H1 (cell line): ENCODE results near the gene SLC9A3. TPM values are rescaled to one million over a fixed set of nuclear protein-coding genes. Genes with fewer than 3 reads are reported as not detected.

Experiments
- CTCF ChIA-PET: fragments of 300-600 bp; sonication (Branson Sonifier 250); formaldehyde crosslinking; loops from one replicate; lab custom pipeline; 2021; ENCODE audit not compliant: partially characterized antibody; lab: Charles Lee
- POLR2A ChIA-PET: fragments of 300-600 bp; sonication (Branson Sonifier 250); formaldehyde crosslinking; loops from one replicate; lab custom pipeline; 2021; ENCODE audit warnings: inconsistent platforms; ENCODE audit not compliant: partially characterized antibody; lab: Charles Lee
- DNase-seq, 2 experiments: peaks; one replicate each; pipeline versions ENCODE4 v3.0.0 to v3.0.0-alpha.2; 2010 to 2022; ENCODE audit warnings: low spot score in 2 of 2, low read depth in 1 of 2, mixed read lengths in 1 of 2
- FAIRE-seq: peaks from 2 replicates; lab custom pipeline; 2011; peaks lifted over from hg19 to GRCh38; lab: Jason Lieb, UNC
- H2AFZ ChIP-seq: 2 replicates; pipeline ENCODE4 v1.8.1; 2012; ENCODE audit warnings: low read length, inconsistent platforms
- H2AK5ac ChIP-seq: 2 replicates; pipeline ENCODE4 v1.6.1; 2013; ENCODE audit warnings: low read depth, low read length
- H2BK120ac ChIP-seq: replicated peaks from 2 replicates; pipeline ENCODE3; 2013; ENCODE audit warnings: low read depth, low read length, inconsistent platforms
- H2BK12ac ChIP-seq: 2 replicates; pipeline ENCODE4 v1.6.1; 2013; ENCODE audit warnings: low read depth, low read length
- H2BK15ac ChIP-seq: 2 replicates; pipeline ENCODE4 v1.6.1; 2013; ENCODE audit warnings: low read length
- H2BK20ac ChIP-seq: 2 replicates; pipeline ENCODE4 v1.6.1; 2013; ENCODE audit warnings: low read length
- H2BK5ac ChIP-seq: 2 replicates; pipeline ENCODE4 v1.6.1; 2013; ENCODE audit warnings: low read depth, low read length
- H3K14ac ChIP-seq: 2 replicates; pipeline ENCODE4 v1.6.1; 2013; ENCODE audit warnings: inconsistent platforms; ENCODE audit not compliant: insufficient read length
- H3K18ac ChIP-seq: 2 replicates; pipeline ENCODE4 v1.6.1; 2013; ENCODE audit warnings: low read length; ENCODE audit errors: extremely low read depth
- H3K23ac ChIP-seq: 2 replicates; pipeline ENCODE4 v1.6.1; 2013; ENCODE audit warnings: inconsistent platforms; ENCODE audit not compliant: insufficient read length
- H3K23me2 ChIP-seq: 2 replicates; pipeline ENCODE4 v1.6.1; 2013; ENCODE audit warnings: low read depth, low read length
- H3K27ac ChIP-seq: 2 replicates; pipeline ENCODE4 v1.6.1; 2011; ENCODE audit warnings: low read depth, low read length, inconsistent platforms
- H3K27me3 ChIP-seq, 4 experiments: replicated peaks in 1 of 4; 1 replicate in 1 of 4; 2 replicates in 3 of 4; pipeline versions ENCODE4 v1.6.1 to v1.8.1; 2011 to 2013; ENCODE audit warnings: low read length in 3 of 4, mild to moderate bottlenecking in 3 of 4, inconsistent platforms in 2 of 4, mixed read lengths in 2 of 4, moderate library complexity in 1 of 4; ENCODE audit not compliant: control insufficient read depth in 3 of 4, insufficient read depth in 3 of 4; ENCODE audit errors: extremely low read depth in 1 of 4
- H3K36me3 ChIP-seq, 4 experiments: 2 replicates each; pipeline versions ENCODE4 v1.6.1 to v1.8.1; 2011 to 2013; ENCODE audit warnings: mild to moderate bottlenecking in 4 of 4, low read length in 3 of 4, moderate library complexity in 2 of 4, control low read depth in 1 of 4, inconsistent platforms in 1 of 4; ENCODE audit not compliant: insufficient read depth in 4 of 4, control insufficient read depth in 2 of 4
- H3K4ac ChIP-seq: replicated peaks from 2 replicates; pipeline ENCODE3; 2013; ENCODE audit warnings: low read length, low read depth, mixed read lengths, inconsistent platforms; ENCODE audit not compliant: insufficient read length
- H3K4me1 ChIP-seq, 4 experiments: replicated peaks in 1 of 4; 1 replicate in 1 of 4; 2 replicates in 3 of 4; pipeline versions ENCODE4 v1.6.1 to v1.8.1; 2011 to 2013; ENCODE audit warnings: low read length in 3 of 4, inconsistent platforms in 2 of 4, mixed read lengths in 1 of 4; ENCODE audit not compliant: insufficient read depth in 4 of 4, control insufficient read depth in 3 of 4
- H3K4me2 ChIP-seq, 2 experiments: 2 replicates each; pipeline versions ENCODE4 v1.6.1 to v1.8.1; 2011 to 2013; ENCODE audit warnings: low read depth in 2 of 2, low read length in 2 of 2, control low read depth in 1 of 2, inconsistent platforms in 1 of 2, mild to moderate bottlenecking in 1 of 2; ENCODE audit not compliant: insufficient read depth in 1 of 2
- H3K4me3 ChIP-seq, 4 experiments: fragments of 200-600, 300-600 bp in 1 of 4; sonication (generic), shearing (Covaris generic), sonication (Bioruptor Twin) in 1 of 4; 2 replicates each; pipeline versions ENCODE4 v1.5.1 to v1.8.1; 2011 to 2016; ENCODE audit warnings: low read length in 4 of 4, low read depth in 3 of 4, control low read depth in 2 of 4, inconsistent platforms in 2 of 4, mild to moderate bottlenecking in 2 of 4, mixed read lengths in 1 of 4, moderate library complexity in 1 of 4; ENCODE audit not compliant: insufficient read depth in 2 of 4; ENCODE audit errors: extremely low read depth in 1 of 4
- H3K56ac ChIP-seq: replicated peaks from 2 replicates; pipeline ENCODE3; 2013; ENCODE audit warnings: low read depth, mild to moderate bottlenecking, mixed read lengths, low read length, inconsistent platforms; ENCODE audit not compliant: insufficient read length
- H3K79me1 ChIP-seq: 2 replicates; pipeline ENCODE4 v1.6.1; 2013; ENCODE audit warnings: low read depth, low read length, control low read depth
- H3K79me2 ChIP-seq, 2 experiments: 2 replicates each; pipeline versions ENCODE4 v1.6.1 to v1.8.1; 2012 to 2013; ENCODE audit warnings: low read length in 2 of 2, mild to moderate bottlenecking in 2 of 2, inconsistent platforms in 1 of 2; ENCODE audit not compliant: insufficient read depth in 2 of 2, control insufficient read depth in 1 of 2
- H3K9ac ChIP-seq, 4 experiments: replicated peaks in 1 of 4; 1 replicate in 1 of 4; 2 replicates in 3 of 4; pipeline versions ENCODE4 v1.6.1 to v1.8.1; 2011 to 2013; ENCODE audit warnings: low read depth in 3 of 4, low read length in 3 of 4, control low read depth in 2 of 4, mild to moderate bottlenecking in 2 of 4, moderate library complexity in 2 of 4, inconsistent platforms in 1 of 4; ENCODE audit errors: extremely low read depth in 1 of 4
- H3K9me3 ChIP-seq, 2 experiments: 2 replicates each; pipeline versions ENCODE4 v1.6.1 to v1.8.1; 2012 to 2013; ENCODE audit warnings: mild to moderate bottlenecking in 2 of 2, moderate library complexity in 2 of 2, control low read depth in 1 of 2, inconsistent platforms in 1 of 2, low read depth in 1 of 2, low read length in 1 of 2, mixed read lengths in 1 of 2; ENCODE audit not compliant: insufficient read depth in 2 of 2
- H4K20me1 ChIP-seq, 2 experiments: replicated peaks in 1 of 2; 2 replicates each; pipeline versions ENCODE3 to v1.8.1; 2011 to 2013; ENCODE audit warnings: inconsistent platforms in 2 of 2, low read length in 2 of 2, mild to moderate bottlenecking in 1 of 2; ENCODE audit not compliant: insufficient read depth in 2 of 2, control insufficient read depth in 1 of 2
- H4K5ac ChIP-seq: 2 replicates; pipeline ENCODE4 v1.6.1; 2013; ENCODE audit warnings: low read length, low read depth, mixed read lengths, inconsistent platforms; ENCODE audit not compliant: insufficient read length
- H4K8ac ChIP-seq: 2 replicates; pipeline ENCODE4 v1.8.0; 2013; ENCODE audit warnings: mild to moderate bottlenecking, moderate library complexity, low read length, inconsistent platforms; ENCODE audit not compliant: insufficient read depth; ENCODE audit errors: extremely low read depth
- H4K91ac ChIP-seq: replicated peaks from 2 replicates; pipeline ENCODE3; 2013; ENCODE audit warnings: low read length, mixed read lengths, inconsistent platforms; ENCODE audit not compliant: insufficient read length
- BRCA1 ChIP-seq: IDR thresholded peaks from 2 replicates; pipeline ENCODE4 v1.6.1; 2012; ENCODE audit warnings: low read depth, low read length, improper control_type of control experiment
- CHD2 ChIP-seq: IDR thresholded peaks from 2 replicates; pipeline ENCODE4 v1.6.1; 2012; ENCODE audit warnings: low read length, improper control_type of control experiment
- EGR1 ChIP-seq: IDR thresholded peaks from 2 replicates; pipeline ENCODE4 v1.6.1; 2011; ENCODE audit warnings: low read depth, low read length, borderline replicate concordance
- EP300 ChIP-seq, 2 experiments: IDR thresholded peaks; 1 replicate in 1 of 2; 2 replicates in 1 of 2; pipeline ENCODE4 v1.6.1; 2011 to 2012; ENCODE audit warnings: low read depth in 2 of 2, low read length in 2 of 2, mild to moderate bottlenecking in 2 of 2, borderline replicate concordance in 1 of 2, inconsistent platforms in 1 of 2, moderate library complexity in 1 of 2
- HDAC2 ChIP-seq, 2 experiments: fragments of 300-600 bp in 1 of 2; sonication (generic) in 1 of 2; IDR thresholded peaks; 2 replicates each; pipeline ENCODE4 v1.6.1; 2011 to 2012; ENCODE audit warnings: low read depth in 2 of 2, low read length in 2 of 2, mild to moderate bottlenecking in 2 of 2, moderate library complexity in 2 of 2, borderline replicate concordance in 1 of 2, inconsistent platforms in 1 of 2
- KDM1A ChIP-seq: fragments of 200-600, 300-600 bp; sonication (generic); IDR thresholded peaks from 2 replicates; pipeline ENCODE4 v1.7.1; 2016; ENCODE audit warnings: mild to moderate bottlenecking, low read length, borderline replicate concordance
- KDM4A ChIP-seq: IDR thresholded peaks from one replicate; pipeline ENCODE4 v1.7.1; 2012; ENCODE audit warnings: low read depth, mild to moderate bottlenecking, moderate library complexity, low read length, inconsistent platforms; ENCODE audit not compliant: severe bottlenecking
- MAFK ChIP-seq: IDR thresholded peaks from 2 replicates; pipeline ENCODE4 v1.6.1; 2012; ENCODE audit warnings: low read depth, mild to moderate bottlenecking, improper control_type of control experiment, low read length
- RAD21 ChIP-seq, 2 experiments: IDR thresholded peaks in 1 of 2; conservative IDR thresholded peaks in 1 of 2; 2 replicates each; pipeline ENCODE4 v1.6.1; 2011; ENCODE audit warnings: low read depth in 2 of 2, low read length in 2 of 2, improper control_type of control experiment in 1 of 2, inconsistent platforms in 1 of 2, mild to moderate bottlenecking in 1 of 2, moderate library complexity in 1 of 2
- TAF1 ChIP-seq: IDR thresholded peaks from 2 replicates; pipeline ENCODE4 v1.6.1; 2011; ENCODE audit warnings: mild to moderate bottlenecking, low read depth, low read length
- TBP ChIP-seq: IDR thresholded peaks from 2 replicates; pipeline ENCODE4 v1.6.1; 2011; ENCODE audit warnings: low read depth, low read length, improper control_type of control experiment
- WGBS, 2 experiments: shearing (Covaris generic) in 1 of 2; methylation state at CpG; one replicate each; pipeline versions ENCODE4 v1.1.6 to v1.1.7; 2013 to 2015; ENCODE audit warnings: low lambda C conversion rate in 2 of 2, mixed read lengths in 2 of 2, inconsistent platforms in 1 of 2, low coverage in 1 of 2, missing lambda C conversion rate in 1 of 2; ENCODE audit not compliant: insufficient replicate concordance in 2 of 2, insufficient coverage in 1 of 2, insufficient read length in 1 of 2; ENCODE audit errors: extremely low coverage in 1 of 2, missing lambda C conversion rate in 1 of 2; 5-methylcytosine and 5-hydroxymethylcytosine counted together
- polyA plus RNA-seq, 7 experiments: library from polyadenylated mRNA; depleted of rRNA in 3 of 7; stranded (reverse) in 5 of 7; unstranded in 2 of 7; fragments of >200 nt in 5 of 7; fragments of 200-250 nt in 2 of 7; gene quantifications; 1 replicate in 5 of 7; 2 replicates in 1 of 7; 4 replicates in 1 of 7; pipeline versions ENCODE4 v1.2.1 to v1.2.3, GENCODE V29; 2011 to 2013; ENCODE audit warnings: missing spikeins in 2 of 7, mixed read lengths in 2 of 7
- total RNA-seq: library from RNA; stranded (reverse); fragmentation: NEBNext Ultra II Directional; extraction: Animal tissue kit (Norgen Biotek cat#: 25700); gene quantifications from 2 replicates; pipeline ENCODE4 v1.2.1, GENCODE V29; 2021

The SLC9A3 gene
- total and polyA plus RNA-seq, 2 of the 8 experiments (the other 6 are each of a cell fraction or from before 2014, with no cell fraction given), result 0.95 to 1.0 TPM

DNA sequence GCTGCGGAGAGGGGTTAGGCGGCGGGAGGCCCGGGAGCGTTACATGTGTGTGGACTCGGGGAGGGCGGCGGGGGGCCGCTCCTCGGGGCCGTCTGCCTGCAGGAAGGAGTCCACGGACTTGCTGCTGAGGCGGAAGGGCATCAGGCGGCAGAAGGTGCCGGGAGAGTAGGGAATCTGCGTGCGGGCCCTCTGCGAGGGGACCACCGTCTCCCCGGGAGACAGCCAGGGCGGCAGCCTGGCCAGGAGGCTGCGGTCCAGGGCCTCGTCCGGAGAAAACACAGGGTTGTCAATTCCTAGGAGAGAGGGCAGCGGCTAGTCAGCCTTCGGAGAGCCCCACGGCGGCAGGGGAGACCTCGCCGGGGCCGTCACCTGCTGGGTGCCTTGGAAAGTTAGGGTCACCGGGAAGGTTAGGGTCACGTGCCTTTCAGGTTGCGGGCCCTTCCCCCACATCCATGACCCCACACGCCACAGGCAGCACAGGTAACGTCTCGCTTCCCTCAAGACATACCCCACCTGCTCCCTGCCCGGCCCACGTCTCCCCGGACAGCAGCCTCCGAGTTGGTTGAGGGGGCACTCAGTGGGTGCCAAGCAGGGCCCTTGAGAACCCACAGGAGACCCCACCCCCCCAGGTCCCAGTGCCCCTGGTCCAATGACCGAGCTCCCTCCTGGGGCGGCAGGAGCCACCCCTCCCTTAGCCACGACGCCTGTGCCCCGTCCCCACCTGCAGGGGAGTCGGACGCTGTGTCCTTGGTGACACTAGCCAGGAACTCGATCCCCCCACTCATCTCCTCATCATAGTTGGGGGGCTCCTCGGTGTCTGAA is 49.2 kb downstream of the SLC9A3 start:
- DNase-seq (no peak), FAIRE-seq (no peak)
- no peak overlapping the region for H3K56ac ChIP-seq
- H3K9me3 ChIP-seq, result no peaks in the 10 kb centered on the region
- no peak overlapping the region for H2AK5ac ChIP-seq
- peaks cover 15% of the 10 kb centered on the region; the same call in 1 of the 2 replicates for H3K23me2 ChIP-seq
- no peak overlapping the region for H3K9ac ChIP-seq
- no peak overlapping the region for H4K5ac ChIP-seq
- H3K18ac ChIP-seq, result no peak overlapping the region; the same call in 1 of the 2 replicates
- peaks cover 4 to 23% of the 10 kb centered on the region in 2 experiments for H4K20me1 ChIP-seq
- no peak overlapping the region; the same call in 1 of the 2 replicates for H4K8ac ChIP-seq
- H3K27ac ChIP-seq, result no peak overlapping the region
- CTCF ChIA-PET, result interaction anchor here (1.2 kb wide), 1 partner anchor 48 kb away, joined by 3 read pairs; no protein-coding TSS in a partner anchor
- H3K4me2 ChIP-seq, result peak overlapping the region; percentile 44 to 90
- peak overlapping the region; percentile 32 to 76 (median 39) for H3K4me3 ChIP-seq
- POLR2A ChIA-PET, result interaction anchor here (0.9 to 1.6 kb wide), 3 partner anchors 13 to 20 kb away, joined by 3 to 6 read pairs (median 4); no protein-coding TSS in a partner anchor
- no peak overlapping the region for H3K14ac ChIP-seq
- H3K23ac ChIP-seq, result no peak overlapping the region
- H2BK20ac ChIP-seq, result no peak overlapping the region
- WGBS, 2 experiments, result 21% methylated on average over 34 of the region's 50 CpGs; no CpG with 5 or more reads in 1 of the 2 experiments
- H3K4me1 ChIP-seq, result peaks cover 0 to 11% (median 6%) of the 10 kb centered on the region in 4 experiments; a peak in 4 of 7 replicates
- no peak overlapping the region for H2BK15ac ChIP-seq
- H3K79me2 ChIP-seq, result no peaks in the 10 kb centered on the region
- H3K4ac ChIP-seq, result no peak overlapping the region
- H3K79me1 ChIP-seq, result no peaks in the 10 kb centered on the region; the same call in 1 of the 2 replicates
- H2BK5ac ChIP-seq, result no peak overlapping the region
- no peak overlapping the region for H4K91ac ChIP-seq
- no peak overlapping the region for H2BK12ac ChIP-seq
- peaks cover 13 to 35% (median 28%) of the 10 kb centered on the region in 4 experiments for H3K27me3 ChIP-seq
- H2AFZ ChIP-seq, result no peak overlapping the region
- 0 out of 8 replicates have a peak, but pooled peaks cover 0 to 1% (median 0%) of the 10 kb centered on the region in 4 experiments for H3K36me3 ChIP-seq
- no peak overlapping the region for H2BK120ac ChIP-seq
- TF ChIP-seq EP300 (IDR thresholded peaks at IDR 0.05; ENCODE audit: borderline replicate concordance in 1 of 2, low read depth in 2 of 2, low read length in 2 of 2) (no peak), MAFK (no peak), EGR1 (no peak), TBP (no peak), HDAC2 (IDR thresholded peaks at IDR 0.05; ENCODE audit: borderline replicate concordance in 1 of 2, low read depth in 2 of 2, low read length in 2 of 2) (no peak), TAF1 (no peak), KDM1A (no peak), CHD2 (no peak), BRCA1 (no peak), RAD21 (IDR thresholded peaks at IDR 0.05 in 1 of 2, conservative IDR thresholded peaks at IDR 0.05 in 1 of 2; ENCODE audit: low read depth in 2 of 2, low read length in 2 of 2) (no peak), KDM4A (peak; percentile 34)
